GM21717 (cell line): ENCODE results near the gene SECISBP2.
"Not testable (repeated sequence)": the region's sequence is repeated elsewhere in the genome, so short reads cannot be mapped to it uniquely, and the experiment has no call there.

Source experiments
- ATAC-seq: cut with Tn5 transposase; IDR thresholded peaks from one replicate; pipeline ENCODE4 v1.9.1; 2021; ENCODE audit warnings: mild to moderate bottlenecking, moderate library complexity; ENCODE audit not compliant: unreplicated experiment

SECISBP2 gene

DNA sequence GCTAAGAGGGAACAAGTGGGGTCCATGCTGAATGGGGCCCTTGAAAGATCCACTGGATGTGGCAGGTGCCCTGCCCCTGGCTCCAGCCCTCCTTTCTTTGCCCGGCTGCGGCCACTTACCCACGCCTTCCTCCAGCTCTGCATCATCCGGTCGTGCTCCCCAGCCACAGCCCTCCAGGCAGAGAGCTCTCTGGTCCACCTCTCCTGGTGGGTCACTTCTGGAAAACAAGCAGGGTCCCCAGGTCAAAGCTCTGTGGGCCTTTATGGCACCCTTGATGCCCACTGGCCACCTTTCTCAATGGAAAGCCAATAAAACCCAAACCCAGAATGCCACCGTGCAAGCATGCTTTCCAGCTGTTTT, 45.0 kb downstream of the SECISBP2 start:
- ATAC-seq, result no peak

DNA sequence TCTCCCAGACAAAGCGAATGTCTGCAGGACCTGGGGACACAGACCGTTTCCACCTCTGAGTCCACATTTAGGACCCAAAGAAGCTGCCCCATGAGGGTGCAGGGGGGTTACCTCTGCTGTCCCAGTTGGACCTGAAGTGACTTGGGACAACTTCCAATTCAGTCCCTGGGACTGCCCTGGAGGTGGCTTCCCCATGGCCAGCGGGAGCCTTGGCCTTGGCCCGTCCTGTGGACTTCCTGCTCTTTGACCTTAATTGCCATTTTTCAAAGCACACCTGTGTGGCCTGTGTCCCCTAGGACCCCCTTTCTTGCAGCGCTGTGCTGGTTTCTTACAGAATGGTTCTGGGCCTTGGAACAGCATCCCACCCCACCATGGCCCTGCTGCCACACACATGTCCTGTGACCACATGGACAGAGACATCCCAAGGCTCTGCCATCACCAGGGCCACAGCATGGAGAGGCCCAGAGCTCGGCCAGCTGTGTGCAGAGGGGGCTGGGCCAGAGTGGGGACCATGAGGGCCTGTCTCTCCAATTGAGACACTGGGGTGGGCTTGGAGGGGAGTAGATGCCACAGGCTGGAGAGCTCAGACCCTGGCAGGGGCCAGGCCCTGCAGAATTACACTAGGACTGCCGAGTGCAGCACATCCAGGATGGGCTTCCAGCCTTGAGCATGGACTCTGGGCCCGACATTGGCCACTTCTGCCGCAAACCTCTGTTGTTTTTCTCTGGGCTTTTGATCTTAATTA, 45.8 kb downstream of the SECISBP2 start:
- no peak for ATAC-seq

DNA sequence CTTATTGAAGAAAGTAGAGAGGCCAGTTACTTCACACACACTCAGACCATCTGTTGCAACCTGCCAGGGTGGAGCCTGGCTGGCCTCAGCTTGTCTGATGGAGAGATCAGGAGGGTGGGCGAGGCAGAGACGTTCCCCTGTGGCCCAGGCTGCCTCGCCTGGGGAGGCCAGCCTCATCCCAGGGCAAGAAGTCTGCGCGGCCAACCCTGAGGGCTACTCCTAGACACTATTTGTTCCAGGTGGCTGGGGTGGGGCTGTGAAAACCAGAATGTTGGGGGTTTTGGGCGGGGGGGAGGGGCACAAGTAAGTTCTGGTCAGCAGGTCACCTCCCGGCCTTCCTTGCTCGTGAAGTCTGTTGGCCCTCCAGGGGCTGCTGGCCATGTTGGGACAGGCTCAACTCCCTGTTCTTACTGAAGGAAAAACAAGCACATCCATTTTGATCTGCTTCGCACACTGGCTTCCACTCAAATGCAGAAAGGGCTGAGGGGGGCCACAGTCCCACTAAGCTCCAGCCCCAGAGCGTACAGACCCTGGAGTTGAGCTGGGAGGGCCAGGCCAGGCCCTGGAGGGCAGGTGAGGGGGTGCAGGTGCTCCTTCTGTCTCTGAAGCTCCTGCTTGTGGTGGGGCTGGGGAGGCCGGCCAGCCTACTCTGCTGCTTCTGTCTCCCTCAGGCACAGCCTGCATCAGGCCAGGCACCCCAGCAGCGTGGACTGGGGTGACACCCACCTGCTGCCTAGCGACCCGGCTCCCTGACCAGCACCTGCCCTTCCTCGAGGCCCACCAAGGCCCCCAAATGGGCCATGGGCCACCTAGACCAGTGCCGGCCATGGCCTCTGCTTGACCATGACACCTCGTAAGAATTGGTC, 46.6 kb downstream of the SECISBP2 start:
- no peak for ATAC-seq

DNA sequence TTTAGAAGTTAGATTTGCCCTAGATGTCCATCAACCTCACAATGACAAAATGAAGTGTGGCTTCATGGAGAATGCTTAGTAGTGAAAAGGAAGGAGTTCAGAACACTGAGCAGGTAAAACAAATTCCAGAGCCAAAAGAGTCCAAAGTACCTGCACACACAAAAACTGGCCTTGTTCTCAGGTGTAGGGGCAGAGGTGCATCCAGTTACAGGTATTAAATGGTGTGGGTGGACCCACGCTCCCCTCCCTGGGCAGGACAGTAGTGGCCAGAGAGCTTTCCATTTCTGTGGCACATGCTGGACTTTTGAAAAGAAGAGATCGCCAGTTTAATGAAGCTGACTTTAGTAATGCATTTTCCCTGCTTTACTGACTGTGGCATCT, 47.2 kb downstream of the SECISBP2 start:
- ATAC-seq, result no peak

DNA sequence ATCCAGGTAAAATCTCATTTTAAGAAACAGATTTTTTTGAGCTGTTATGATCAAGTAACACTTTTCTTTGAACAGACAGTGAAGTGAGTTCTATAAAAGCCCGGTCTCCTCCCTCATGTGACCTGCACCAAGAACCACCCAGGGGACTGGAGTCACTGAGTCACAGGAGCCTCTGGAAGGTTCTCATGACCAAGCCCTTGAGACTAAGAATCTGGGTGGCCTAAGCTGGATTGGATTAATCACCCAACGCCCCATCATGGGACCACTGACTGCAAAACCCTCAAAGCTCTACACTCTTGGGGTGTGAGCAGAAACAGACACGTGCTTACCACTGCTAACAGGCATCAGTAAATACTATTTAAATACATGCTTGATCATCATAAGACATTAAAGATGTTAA, 48.4 kb downstream of the SECISBP2 start:
- no peak for ATAC-seq

DNA sequence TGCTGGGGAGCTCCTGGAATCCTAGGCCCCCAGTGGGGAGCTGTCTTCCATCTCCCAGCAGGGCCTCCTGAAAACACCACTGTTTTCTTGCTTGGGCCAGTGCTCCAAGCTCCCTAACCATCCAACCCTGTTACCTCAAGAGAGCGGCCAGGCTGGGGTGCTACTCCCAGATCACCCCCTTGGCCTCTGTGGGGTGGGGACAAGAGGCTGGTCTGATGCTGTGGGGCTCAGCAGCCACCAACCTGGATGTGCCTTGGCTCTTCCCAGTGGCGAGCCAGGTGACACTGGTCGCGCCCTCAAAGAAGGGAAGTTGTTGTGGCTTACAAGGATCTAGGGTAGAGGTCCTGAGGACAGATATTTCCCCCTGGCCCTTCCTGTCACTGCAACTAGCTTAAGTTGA, 49.0 kb downstream of the SECISBP2 start:
- ATAC-seq, result no peak

DNA sequence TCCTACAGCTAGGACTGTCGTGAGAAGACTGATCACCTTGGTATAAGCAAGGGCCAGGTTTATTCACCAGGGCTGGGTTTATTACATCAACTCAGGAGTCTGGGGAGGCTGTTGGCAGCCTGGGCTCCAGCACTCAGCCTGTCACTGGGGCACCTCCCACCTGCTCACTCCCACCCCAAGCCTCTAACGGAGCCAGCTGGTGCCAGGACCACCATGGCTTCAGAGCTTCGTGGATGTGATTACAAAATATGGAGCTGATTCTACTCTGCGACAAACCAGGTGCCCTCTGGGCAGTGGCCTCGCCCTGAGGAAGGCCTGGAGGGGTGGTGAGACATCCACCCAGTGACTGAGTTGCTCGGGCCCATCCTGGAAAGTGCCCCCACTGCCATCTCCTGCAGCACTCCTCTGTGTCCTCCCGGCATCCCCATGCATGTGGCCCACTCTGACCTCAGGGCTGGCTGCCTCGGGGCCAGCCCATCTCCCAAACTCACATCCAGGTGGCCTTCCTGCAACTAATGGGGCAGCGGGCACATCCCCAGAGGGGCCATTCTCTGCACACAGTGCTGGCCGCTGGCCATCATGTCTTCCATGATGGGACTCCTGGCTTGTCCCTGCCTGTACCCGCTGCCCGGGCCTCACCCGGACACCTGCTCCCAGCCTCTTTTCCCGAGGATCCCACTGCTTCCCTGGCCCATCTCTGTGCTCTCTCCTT, 49.6 kb downstream of the SECISBP2 start:
- ATAC-seq, result no peak

DNA sequence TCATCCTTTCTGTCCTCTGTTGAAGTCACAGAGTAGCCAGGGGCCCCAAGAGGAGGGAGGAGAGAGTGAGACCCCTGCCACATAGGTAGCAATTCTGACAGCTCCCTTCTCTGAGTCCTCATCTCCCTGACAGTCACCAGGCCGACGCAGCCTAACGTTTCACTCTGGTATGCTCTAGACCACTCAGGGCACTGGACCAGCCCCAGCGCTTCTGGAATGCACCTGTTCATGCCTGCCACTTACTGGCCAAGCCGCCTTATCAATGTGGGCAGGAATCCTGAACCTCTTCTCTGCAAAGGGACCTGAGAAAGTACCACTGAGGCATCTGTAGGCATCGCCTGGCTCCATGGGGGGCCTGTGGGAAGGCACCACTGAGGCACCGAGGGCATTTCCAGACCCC, 50.2 kb downstream of the SECISBP2 start:
- no peak for ATAC-seq

DNA sequence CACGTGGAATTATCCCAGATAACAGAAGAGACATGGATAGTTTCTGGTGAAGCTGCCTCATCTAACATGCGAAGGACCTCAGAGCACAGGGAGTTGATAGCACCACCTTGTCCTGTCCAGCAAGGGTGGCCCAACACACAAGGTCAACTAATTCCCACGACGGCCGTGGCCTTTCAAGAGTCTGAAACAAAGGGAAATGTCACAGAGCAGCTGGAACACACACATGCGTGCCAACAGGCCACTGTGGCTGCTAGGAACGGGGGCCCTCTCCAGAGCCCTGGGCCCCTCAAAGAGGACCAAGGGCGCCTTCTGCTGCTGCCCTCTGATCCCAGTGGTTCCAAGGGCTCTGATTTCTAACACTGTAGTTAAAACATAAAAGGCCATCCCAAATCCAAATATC, 50.7 kb downstream of the SECISBP2 start:
- ATAC-seq, result no peak

DNA sequence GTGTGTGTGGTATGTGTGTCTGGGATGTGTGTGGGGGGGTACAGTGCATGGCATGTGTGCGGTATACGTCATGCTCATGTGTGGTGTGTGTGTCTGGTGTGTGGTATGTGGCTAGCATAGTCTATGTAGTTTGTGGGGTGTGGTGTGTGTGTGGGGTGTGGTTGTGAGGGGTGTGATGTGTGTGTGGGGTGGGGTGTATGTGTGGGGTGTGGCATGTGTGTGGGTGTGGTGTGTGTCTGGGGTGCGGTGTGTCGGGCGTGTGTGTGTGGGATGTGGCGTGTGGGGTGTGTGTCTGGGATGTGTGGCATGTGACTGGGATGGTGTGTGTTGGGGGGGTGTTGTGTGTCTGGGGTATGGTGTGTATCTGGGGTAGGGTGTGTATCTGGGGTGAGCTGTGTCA, 52.3 kb downstream of the SECISBP2 start:
- ATAC-seq, result no peak

DNA sequence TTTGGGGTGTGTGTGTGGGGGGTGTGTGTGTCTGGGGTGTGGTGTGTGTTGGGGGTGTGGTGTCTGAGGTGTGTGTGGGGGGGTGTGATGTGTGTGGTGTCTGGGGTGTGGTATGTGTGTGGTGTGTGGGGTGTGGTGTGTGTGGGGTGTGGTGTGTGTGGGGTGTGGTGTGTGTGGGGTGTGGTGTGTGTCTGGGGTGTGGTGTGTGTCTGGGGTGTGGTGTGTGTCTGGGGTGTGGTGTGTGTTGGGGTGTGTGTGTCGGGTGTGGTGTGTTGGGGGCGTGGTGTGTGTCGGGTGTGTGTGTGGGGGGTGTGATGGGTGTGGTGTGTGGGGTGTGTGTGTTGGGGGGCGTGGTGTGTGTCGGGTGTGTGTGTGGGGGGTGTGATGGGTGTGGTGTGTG, 53.5 kb downstream of the SECISBP2 start:
- ATAC-seq, result not testable (repeated sequence)

DNA sequence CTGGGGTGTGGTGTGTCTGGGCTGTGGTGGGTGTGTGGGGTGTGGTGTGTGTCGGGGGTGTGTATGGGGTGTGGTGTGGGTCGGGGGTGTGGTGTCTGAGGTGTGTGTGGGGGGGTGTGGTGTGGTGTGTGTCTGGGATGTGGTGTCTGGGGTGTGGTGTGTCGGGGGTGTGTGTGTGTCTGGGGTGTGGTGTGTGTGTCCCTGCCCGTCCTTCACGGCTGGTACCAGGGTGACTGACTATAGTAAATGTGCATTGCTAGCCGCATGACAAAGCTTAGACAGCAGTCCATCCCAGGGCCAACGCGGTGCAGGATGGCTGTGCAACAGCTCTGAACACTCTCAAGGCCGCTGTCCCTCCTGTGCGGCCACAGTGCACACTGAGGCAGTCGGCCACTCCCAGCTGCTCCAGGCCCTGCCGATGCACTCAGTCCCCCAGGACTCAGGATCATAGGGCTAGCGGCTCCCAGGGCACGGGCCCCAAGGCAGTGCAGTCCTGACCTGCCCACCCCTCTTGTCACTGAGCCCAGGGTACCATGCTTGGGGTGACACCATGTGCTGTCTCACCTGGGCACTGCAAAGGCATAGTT, 54.0 kb downstream of the SECISBP2 start:
- no peak for ATAC-seq

DNA sequence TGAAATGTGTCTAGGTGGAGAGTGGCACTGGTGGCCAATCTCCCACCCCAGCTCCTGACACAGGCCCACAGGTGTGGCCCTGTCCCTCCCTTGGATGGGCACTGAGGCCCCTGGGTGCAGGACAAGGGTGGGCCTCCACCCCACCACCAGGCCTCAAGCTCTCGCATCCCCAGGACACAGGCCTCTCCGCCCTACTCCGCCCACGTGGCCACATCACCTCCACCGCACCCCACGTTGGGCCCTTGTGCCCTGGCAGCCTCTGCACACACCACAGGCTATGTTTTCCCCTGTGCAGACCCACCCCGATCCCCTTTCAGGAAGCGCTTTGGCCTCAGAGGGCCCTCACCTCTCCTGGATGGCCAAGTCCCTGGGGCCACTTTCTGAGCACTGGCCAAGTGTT, 54.7 kb downstream of the SECISBP2 start:
- ATAC-seq, result no peak

DNA sequence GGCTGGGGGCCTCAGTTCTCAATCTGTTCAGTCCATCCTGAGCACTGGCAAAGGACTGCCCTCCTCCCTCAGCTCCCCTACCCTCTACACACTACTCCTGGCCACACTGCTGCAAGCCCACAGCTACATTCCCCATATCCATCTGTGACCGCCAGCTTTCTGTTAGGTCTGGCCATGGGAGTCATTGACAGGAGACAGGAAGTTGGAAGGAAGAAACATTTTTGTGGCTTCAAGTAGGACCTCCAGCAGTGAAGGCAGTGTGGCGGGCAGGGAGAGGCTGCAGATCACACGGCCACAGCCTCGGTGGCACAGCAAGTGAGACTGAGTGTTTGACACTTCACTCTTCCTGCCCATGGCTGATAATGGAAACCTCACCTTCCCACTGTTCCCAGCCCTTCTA, 55.9 kb downstream of the SECISBP2 start:
- no peak for ATAC-seq

DNA sequence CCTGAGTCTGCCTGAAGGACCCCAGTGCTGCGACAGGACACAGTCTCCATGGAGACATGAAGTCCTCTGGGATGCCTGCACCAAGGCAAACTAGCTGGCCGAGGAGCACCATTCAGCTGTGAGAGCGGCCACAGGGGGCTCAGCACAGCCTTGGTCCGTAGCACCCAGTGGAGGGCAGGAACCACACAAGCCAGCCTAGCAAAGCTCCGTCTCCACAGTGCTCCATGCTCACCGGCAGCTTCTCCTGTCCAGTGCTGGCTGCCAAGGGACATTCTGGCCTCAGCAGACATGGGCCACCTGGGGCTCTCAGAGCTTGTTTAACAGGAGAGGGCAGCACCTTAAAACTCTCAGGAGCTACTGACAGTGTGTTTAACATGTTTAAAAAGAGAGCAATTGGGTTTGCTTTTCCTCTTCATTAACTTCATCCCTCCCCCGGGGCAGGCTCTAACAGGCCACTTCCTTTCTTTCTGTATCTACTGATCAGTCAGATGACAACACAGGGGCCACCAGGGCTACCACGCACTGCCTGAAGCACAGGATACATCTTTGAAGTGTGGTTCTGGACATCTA, 57.0 kb downstream of the SECISBP2 start:
- ATAC-seq, result no peak

DNA sequence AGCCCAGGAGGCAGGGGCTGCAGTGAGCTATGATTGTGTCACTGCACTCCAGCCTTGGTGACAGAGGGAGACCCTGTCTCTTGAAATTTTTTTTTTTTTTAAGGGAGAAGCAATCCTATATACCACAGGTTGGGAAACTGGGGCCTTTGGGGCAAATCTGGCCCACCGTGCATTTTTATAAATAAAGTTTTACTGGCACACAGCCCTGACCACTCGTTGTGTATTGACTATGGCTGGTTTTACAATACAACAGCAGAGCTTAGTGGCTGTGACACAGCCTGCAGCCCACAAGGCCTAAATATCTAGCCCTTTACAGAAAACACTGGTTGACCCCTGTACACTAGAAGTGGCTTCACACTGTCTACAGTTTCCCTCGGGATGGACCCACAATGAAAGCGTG, 58.0 kb downstream of the SECISBP2 start:
- ATAC-seq, result no peak

DNA sequence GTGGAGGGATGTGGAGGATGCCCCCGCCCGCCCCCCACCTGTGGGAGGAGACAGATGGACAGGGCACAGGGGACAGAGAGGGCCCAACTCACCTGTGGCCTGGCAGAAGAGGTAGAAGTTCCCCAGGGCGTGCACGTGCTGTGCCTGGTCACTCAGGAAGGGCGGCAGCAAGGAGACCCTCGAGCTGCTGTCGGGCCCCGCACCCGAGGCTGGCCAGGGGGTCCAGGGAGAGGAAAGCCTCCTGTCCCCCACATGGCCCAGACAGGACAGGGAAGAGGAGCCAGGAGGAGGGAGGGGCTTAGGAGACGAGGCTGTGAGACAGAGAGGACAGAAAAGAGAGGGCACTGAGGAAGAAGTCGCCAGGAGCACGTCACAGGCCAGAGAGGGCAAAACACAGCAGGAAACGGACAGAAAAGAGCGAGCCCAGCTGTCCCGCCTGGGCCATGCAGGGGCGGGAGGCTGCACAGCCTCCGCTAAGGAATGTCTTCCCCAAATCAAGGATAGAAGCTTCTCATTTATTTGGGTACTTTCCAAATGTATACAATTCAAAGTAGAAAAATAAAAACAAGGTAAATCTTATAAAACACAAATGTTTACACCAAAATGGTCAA, 58.5 kb downstream of the SECISBP2 start:
- no peak for ATAC-seq

DNA sequence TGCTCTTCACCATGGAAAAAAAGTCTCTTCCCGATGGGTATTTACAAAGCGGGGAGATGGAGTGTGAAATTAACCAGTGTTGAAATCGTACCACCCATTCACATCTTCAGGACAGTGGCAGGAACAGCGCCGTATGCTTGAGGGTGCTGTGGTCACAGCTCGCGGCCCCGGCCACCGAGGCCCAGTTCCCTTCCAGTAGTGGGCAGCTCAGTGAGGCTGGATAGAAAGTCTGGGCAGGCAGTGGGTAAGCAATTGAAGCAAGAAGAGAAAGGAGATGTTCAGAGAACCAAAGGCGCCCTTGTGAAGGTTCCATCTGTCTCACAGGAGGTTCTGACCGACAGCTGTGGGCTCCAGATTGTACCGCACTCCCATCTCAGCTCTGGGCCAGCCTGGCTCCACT, 59.1 kb downstream of the SECISBP2 start:
- no peak for ATAC-seq

DNA sequence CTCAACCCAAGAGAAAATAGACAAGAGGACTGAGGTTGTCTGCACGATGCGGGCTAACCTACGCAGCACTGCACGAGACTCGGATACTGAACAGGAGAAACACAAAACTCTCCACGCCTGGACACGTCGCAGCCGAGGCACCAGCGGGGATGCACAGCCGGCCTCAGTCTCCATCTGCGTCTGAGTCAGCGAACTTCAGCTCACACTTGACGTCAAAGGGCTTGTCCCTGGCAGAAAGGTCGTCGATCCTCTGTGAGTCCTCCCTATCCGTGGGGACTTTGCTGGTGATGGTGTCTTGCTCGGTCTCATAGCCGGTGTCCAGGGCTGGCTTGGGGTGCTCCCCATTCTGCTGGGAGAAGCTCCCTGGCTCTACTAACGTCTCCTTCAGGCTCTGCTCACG, 60.2 kb downstream of the SECISBP2 start:
- ATAC-seq, result no peak

DNA sequence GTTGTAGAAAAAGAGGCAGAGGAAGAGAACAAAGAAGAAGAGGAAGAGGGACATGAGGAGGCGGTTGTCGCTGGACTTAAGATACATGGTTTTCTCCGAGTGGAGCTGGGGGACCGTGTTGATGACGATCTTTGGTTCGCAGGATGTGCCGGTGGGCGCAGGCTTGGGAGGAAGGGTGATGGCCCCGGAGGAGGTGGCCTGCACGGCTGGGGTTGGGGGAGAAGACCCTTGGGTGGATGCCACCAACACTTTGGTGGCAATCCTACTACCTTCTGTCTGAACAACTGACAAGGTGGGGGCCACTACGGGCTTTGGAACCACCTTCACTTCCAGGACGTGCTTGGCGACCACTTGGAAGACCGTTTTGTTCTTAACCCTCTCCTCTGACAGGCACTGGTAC, 60.7 kb downstream of the SECISBP2 start:
- ATAC-seq, result no peak
